HG03558 (cell line): ENCODE data around the gene SPAG17.

Experiments used
- ATAC-seq: cut with Tn5 transposase; IDR thresholded peaks from one replicate; pipeline ENCODE4 v1.9.1; 2021; ENCODE audit warnings: moderate number of reproducible peaks; ENCODE audit not compliant: unreplicated experiment; ENCODE audit errors: extremely low read depth

The SPAG17 gene

DNA sequence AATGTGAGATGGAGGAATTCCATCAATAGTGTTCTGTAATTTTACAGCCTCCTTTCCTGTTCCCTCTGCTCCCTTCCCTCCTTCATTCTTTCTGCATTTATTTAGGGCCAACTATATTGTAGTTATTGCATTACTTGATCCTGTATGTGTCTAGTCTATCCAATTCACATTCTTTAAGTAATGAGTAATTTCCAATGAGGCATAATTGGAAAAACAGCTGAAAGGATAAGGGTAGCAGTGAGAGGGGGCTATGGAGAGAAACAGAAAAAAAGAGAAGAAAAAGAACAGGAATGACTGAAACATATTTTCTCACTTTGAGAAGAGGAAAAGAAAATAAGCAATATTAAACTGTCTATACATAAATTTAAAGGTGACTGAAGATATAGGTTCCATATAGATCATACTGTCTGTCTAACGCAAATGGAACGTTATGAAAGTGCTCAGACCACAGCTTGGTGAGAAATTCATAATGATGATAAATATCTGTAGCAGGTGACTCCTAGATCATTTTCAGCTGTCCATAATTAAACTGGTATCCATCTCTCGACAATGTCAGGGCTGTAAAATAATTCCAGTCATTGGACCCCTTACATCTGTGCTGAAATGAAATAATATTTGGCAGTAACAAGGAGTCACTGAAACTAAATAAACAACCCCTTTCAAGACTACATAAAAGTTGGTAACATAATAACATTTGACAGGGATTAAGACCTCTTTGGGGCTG lies 61.8 kb downstream of the SPAG17 start:
- ATAC-seq, result no peak

DNA sequence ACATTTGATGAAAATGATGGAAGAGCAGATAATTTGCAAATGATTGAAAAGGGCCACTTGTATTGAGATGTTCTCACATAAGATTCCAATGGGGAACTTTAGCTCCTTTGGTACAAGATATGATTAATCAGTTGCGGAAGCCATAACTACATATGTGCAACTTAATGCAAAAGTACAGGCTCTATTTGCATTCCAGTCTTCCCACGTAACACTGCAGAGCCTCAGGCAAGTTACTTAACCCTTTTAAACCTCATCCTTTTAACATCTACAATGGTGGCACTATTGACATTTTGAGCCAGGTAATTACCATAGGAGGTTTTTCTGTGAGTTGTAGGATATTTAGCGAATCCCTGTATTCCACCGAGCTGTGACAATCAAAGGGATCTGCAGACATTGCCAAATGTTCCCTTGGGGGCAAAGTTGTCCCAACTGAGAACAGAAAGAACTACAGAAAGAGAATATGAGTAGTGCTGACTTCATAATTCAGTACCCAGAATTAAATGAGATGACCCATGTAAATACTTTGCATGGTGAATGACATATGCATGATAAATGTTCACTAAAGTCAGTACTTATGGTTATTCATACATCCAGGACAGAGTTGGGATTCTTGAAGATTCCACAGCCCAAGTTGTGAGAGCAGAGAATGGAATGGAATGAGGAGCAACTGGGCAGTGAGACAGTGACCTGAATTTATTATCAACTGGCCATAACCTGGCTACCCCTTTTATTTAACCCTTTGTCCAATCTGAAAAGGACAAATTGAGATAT lies 62.6 kb downstream of the SPAG17 start:
- ATAC-seq, result no peak

DNA sequence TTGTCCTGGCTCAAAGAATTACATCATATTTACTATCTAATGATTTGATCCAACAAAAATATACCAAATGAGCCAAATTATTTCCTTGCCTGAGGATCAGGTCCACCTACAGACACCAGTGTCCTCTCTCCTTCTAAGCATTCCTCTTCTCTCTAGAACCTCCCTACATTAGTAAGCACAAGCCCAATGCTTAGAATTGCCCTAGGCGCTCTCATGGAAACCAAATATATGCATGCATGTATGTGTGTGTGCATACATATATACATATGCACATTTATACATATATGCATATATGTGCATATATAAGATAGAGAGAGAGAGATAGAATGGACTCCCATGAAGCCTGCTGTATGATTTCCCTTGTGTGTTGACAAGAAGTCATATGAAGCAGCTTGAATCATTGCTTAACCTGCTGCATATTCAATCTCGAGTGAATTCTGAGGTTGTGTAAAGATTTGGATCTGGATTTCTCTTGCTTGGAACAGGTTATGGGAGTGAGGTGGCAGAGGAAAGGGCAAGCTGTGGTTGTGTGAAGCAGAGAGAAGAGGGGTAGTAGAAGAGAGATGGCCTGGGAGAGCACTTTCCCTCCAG lies 66.1 kb downstream of the SPAG17 start:
- no peak for ATAC-seq

DNA sequence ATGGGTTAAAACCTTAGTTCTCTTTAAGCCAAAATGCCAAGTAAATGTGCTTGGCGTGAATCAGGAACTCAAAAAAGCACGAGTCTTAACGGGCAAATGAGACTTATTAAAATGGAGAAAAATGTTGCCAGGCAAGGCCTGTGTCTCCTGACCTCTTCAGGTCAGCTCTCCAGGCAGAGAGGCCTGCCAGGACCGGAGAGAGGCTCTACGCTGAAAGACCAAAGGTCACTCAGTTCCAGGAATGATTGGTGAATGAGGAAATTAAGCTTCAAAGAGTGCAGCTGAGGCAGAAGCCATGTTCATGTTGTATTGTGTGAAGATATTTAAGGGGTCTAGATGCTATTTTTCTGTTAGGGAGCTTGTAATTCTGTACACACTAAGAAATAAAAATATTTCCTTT lies 66.6 kb downstream of the SPAG17 start:
- ATAC-seq, result no peak

DNA sequence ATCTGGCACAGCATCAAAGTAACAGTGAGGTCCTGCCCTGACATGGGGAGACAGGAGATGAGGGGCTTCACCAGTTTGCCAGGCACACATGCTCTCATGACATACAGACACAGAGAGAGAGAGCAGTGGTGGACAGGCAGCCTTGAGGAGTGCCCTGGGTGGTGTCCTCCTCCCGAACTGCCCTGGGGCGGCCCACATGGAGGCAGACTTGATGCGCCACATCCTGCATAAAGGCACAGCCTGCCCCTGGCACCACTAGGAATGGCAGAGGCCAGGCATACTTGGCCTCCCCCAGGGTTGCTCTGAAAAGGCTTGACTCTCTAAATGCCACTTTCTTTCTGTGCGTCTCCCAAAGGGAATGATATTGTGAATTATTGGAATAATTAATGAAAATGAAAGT lies 67.5 kb downstream of the SPAG17 start:
- ATAC-seq, result no peak

DNA sequence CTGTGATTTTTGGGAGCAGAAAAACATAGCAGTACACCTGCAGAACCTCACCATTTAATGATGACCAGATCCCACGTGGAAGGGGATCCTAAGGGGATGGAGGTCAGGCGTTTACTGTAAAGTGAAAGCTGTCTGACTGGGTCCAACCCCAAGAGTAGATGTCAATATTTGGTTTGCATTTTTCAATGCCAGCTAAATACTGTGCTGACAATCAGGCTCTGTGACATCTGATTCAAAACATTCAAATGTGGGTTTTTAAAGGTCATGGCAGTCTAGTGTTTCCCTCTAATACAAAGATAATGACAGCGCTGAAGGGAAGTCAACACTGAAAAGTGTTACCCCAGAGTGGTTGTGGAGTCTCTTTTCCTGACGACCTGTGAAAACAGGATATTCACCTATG lies 68.1 kb downstream of the SPAG17 start:
- ATAC-seq, result no peak

DNA sequence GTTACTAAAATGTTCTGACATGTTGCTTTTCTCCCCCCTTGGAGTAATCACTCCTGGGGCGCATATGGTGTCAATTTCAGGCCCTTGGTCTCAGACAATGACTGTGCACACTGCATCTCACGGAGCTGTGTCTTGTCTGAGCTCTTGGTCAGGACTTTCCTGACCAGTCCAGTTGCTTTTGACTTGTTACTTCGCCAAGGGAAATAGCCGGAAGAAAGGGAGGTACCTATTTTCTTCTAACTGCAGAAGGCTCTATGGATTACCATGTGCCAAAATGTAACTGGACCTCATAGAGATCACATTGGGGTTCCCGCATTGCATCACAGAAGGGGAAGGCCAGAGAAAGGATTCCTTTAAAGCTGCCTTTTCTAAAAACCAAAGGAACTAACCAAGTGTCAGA lies 68.6 kb downstream of the SPAG17 start:
- ATAC-seq, result no peak

DNA sequence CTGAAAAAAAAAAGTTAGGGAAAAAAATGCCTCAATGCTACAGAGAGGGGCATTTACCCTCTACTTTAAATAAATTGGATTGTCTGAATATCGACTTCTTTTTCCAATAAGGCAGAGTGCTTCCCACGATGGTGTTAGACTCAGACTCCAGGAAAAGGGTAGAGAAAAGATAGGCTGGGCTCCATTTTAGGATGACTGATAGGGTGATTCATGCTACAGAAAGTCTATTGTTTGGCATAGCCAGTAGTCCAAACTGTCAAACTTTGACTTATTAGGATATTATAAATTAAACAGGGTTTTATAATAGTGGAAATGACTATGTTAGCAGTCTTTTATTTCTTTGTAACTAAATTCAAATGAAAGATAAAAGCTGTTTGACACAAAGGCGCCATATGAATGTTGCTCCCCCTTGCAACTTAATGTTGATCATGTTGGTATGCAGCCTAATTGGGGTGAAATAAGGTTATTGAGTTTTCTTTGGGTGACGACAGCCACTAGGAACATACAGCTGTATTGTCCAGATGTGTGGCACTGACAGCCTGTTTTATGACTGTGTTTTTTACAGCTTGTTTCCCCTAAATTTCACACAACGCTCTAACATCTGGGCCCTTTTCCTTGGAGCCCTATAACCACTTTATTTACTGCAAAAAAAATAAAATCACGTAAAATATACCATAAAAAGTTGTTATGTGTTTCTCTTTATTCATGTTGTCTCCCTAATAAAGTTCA lies 69.3 kb downstream of the SPAG17 start:
- no peak for ATAC-seq

DNA sequence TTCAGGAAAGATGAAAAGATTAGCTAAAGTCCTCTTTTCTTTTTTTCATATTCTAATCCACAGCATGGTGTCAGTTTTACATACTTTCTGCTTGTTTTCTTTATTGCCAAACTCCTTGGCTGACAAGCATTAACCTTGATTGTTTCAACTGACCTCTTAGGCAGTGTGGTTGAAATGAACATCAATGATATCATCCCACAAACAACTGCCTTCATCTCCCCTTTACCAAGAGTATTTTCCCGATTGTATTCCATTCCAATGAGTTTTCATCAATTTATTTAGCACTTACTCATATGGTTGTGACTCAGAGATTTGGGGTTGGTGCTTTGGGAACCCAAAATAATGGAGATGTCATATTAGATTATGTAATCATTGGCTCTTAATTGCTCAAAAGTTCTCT lies 71.8 kb downstream of the SPAG17 start:
- no peak for ATAC-seq

DNA sequence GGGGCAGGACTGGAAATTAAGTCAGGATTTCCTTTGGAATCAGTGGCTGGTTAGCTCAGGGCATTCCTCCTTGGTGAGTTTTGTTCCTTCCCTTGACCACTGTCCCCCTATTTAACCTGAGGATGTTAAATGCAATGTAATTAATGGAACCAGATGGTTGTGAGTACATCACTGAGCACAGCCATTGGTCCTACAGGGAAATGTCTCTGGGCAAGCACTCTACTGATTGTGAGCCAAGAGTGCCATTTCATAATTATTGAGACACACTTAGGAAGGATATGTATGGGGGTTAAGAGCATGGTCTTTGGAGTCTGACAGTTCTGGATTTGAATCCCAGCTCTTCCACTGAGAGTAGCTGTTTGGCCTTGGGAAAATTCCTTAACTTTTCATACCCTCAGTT lies 74.4 kb downstream of the SPAG17 start:
- no peak for ATAC-seq

DNA sequence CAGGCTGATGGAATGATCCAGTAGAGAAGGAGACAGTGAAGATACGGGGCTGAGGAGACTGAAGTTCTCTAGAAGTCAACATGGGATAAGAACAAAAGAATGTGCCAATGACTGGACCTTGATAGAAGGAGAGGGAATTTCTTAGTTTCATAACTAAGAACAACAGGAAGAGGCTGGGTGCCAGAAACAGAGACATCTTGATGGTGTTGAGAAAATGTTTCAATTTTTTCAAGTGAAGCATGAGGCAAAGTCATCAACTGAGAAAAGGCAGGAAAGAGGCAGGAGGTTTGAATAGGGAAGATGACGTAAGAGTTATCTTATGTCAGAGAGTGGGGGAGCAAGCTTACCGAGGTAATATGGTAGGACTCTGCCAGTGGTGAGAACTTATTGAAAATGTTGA lies 80.1 kb downstream of the SPAG17 start:
- ATAC-seq, result no peak

DNA sequence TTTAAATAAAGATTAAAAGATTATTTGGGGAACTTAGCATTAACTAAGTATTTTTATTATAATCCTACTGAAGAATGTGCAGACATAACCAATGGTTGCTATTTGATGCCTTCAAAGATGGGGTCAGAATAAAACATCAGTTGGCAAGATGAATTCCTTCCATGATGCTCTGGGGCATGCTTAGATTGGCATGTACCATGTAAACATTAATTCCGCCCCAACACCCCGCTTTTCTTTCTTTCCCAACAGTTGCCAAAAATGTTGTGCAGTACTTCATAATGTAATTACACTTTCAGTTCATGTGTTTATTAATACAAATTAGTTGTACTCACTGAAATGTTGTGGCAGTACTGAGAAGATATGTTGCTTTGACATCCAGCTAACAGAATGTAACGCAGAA lies 82.6 kb downstream of the SPAG17 start:
- ATAC-seq, result no peak

DNA sequence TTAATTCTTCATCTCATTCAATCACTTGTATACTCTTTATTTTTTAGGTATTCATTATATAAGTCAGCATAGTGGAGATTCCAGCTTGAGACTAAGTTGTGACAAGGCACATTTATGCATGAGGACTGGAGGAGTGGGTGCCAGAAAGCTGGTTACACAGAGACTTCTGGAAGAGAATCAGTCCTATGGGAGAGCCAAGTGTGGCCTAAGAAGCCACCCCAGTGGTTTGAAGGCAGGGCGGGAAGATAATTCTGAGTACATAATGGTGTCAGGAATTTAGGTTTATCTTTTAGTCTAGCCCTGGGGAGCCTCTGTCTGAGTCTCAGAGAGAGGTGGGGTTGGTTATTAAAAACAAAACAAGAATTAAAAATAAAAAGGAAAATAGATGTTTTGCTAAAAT lies 83.0 kb downstream of the SPAG17 start:
- no peak for ATAC-seq

DNA sequence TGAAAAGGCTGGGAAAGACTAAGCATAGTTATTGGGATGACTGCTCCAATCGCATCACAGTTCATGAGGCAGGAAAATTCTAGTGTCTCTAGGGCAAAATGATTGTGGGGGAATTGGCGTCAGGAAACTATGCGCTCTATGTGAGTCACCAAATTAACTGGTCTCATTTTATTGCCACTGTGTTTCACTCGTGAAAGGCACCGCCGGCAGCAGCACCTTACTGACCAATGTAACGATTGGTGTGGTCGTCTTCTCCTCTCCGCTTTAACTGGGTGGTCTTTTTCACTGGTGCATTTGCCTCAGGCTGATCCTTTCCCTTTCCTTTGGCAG lies 83.5 kb downstream of the SPAG17 start:
- ATAC-seq, result no peak

DNA sequence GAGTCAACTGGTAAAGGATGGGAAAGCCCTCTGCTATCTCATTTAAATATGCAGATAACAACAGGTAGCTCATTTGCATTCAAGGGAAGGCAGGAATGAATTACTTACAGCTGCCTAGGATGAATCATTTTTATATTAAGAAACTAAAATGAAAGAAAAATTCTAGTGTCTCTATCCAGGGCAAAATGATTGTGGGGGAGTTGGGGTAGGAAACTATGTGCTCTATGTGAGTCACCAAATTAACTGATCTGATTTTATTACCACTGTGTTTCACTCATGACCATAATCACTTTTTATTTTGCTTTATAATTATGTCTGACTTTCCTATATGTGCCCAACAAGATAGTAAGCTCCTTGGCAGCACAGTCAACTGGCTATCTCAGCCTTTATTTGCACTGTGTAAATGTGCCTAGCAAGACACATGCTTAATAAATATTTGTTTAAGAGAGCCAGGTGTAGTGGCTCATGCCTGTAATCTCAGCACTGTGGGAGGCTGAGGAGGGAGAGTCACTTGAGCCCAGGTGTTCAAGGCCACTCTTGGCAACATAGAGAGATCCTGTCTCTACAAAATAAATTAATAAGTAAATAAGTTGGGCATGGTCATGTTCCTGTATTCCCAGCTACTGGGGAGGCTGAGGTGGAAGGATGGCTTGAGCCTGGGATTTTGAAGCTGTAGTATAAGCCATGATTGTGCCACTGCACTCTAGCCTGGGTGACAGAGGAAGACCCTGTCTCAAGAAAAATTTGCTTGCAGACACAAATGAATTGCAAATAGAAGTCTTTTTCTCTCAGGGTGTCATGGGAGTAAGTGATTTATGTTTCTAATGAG lies 84.1 kb downstream of the SPAG17 start:
- ATAC-seq, result no peak

DNA sequence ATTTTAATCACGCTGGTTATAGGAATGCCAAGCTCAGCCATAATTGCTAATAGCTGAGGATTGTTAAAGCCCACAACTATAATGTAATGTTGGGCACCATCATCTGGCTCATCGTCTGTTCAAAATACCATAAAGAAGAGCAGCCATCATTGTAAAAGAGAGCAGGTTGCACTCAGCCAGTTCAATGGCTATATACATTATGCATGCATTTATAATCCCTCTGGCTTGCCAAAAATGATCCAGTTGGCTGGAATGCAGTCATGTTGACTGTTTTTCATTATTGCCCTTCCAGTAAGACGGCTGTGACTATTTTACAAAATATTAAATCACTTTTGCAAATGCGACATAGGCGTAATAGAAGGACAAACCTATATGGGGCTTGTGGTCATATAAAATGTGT lies 85.3 kb downstream of the SPAG17 start:
- no peak for ATAC-seq

DNA sequence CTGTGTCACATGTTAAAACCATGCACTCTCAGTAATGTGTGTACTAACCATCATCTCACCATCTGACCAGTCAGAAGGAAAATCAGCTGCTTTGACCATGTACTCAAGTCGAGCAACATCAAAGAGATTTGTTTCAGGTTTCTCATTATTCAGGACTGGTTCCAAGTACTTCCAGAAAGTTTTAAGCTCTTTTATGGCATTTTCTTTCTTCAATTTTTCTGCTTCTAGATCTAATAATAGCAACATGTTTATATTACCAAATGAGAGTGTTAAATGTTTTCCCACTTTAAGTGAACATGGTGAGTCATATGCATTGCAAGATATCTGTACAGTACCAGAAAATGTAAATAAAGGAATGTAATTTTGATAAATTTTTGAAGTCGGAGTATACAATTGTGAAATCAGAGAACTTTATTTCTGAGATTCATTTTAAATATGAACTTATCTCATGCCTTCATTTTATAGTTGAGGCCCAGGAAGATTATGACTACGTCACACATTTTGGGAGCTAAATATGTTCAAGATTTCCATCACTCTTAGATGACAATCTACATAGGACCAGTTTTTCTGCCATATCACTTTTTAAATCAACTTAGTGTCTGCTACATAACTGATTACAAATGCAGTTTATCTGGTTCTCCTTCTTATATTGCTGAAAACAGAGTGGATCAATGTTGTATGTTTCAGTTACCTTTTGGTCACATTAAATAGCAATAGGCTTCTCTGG lies 87.2 kb downstream of the SPAG17 start:
- ATAC-seq, result no peak

DNA sequence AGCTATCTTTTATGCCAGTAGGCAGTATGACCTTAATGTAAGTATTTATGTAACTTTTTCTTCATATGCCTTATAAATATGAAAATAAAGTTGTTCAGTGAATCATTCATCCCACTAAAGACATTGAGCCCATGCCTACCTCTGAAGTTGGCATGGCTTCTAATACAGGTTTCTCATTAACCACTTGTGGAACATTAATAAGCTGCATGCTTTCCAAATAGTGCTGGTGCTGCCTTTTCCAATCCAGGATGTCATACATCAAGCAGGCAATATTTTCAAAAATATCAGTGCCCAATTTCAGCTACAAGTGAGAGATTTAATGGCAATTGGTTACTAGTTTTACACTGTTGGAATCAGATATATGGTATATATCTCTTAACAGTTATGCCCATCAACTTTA lies 92.0 kb downstream of the SPAG17 start:
- no peak for ATAC-seq

DNA sequence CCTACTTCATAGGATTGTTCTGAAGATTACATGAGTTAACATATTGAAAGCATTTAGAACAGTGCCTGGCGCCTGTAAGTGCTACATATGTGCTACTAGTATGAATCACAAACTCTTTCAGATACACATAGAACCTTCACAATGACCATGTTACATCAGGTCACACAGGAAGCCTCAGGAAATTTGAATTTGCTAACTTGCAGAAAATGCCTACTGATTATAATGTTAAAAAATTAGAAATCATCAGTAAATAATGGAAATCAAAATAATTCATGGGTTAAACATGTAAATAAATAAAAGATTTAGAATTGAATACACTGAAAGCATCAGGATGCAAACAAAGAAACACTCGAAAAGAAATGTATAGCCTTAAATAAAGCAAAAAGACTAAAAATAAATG lies 94.9 kb downstream of the SPAG17 start:
- ATAC-seq, result no peak

DNA sequence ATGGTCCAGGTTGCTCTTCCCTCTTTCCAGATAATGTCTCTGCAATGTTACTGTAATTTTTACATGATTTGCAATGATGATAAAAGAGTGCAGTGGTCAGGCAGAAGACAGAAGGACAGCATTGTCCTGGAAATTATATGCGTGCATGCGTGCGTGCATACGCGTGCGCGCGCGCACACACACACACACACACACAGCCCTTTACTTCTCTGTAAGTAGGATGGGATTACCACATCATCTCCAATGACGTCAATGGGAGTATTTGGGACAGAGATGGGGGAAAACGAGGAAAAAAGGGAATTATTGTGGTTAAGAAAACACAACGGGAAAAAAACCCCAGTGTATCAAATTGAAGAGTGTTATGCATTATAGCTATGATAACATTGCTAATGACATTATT lies 99.7 kb downstream of the SPAG17 start:
- no peak for ATAC-seq
